NCI-H128 (cell line): ENCODE data around the gene TRIP12.
"Not testable (repeated sequence)": the region's sequence is repeated elsewhere in the genome, so short reads cannot be mapped to it uniquely, and the experiment has no call there.

Experiments used
- DNase-seq: peaks from one replicate; lab custom pipeline; 2025; ENCODE audit not compliant: unreplicated experiment; lab: John Stamatoyannopoulos, UW

The TRIP12 gene

GRCh38 chr2:229879191-229879950 lies 42.4 kb downstream of the TRIP12 start:
- DNase-seq, result no peak

- no peak for DNase-seq
Observed at GRCh38 chr2:229875549-229875948, 46.3 kb downstream of the TRIP12 start.

GRCh38 chr2:229874647-229875046 lies 47.2 kb downstream of the TRIP12 start:
- no peak for DNase-seq

- no peak for DNase-seq
Observed at GRCh38 chr2:229873123-229873581, 48.7 kb downstream of the TRIP12 start.

- DNase-seq, result no peak
Observed at GRCh38 chr2:229870903-229871656, 50.7 kb downstream of the TRIP12 start.

DNA sequence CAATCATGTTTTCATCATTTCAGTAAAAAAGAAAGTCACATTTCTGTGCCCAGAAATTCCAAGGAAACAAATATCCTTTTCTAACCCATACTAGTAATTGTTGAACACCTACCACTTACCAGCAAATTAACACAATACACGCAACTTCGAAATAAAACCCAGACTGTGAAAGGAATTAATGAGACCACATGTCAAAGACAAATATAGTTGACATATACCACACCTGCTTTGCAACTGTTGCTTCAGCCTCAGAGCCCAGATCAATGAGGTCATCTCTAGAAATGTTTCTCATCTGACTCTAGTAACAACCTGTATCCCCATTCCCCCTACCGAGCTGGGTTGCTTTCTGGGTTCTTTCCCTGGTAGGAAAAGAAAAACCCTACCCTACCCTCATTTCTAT lies 52.6 kb downstream of the TRIP12 start:
- no peak for DNase-seq

GRCh38 chr2:229868794-229869193 lies 53.0 kb downstream of the TRIP12 start:
- no peak for DNase-seq

- DNase-seq, result no peak
Observed at GRCh38 chr2:229865033-229865432, 56.8 kb downstream of the TRIP12 start.

- DNase-seq, result no peak
Observed at GRCh38 chr2:229861431-229861830, 60.4 kb downstream of the TRIP12 start.

GRCh38 chr2:229860334-229860733 lies 61.5 kb downstream of the TRIP12 start:
- DNase-seq, result no peak

- no peak for DNase-seq
Observed at GRCh38 chr2:229858351-229858750, 63.5 kb downstream of the TRIP12 start.

GRCh38 chr2:229857634-229858033 lies 64.2 kb downstream of the TRIP12 start:
- DNase-seq, result no peak

DNA sequence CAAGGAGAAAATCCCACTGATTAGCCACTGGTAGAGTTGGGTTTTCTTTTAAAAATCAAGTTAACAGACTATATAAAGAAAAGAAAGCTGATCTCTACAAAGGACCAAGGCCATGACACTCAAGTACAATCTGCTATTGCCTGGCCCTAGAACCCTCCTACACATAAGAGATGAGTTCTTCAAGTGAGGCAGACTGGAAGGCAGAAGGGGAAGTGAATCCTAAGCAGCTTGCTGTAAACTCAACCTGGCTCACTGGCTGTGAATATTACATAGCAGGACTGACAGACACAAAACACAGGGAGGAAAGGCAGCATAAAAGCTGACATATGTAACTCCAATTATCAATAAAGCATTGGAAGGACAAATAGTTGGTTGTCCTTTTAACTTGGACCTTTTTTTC lies 65.4 kb downstream of the TRIP12 start:
- no peak for DNase-seq

DNA sequence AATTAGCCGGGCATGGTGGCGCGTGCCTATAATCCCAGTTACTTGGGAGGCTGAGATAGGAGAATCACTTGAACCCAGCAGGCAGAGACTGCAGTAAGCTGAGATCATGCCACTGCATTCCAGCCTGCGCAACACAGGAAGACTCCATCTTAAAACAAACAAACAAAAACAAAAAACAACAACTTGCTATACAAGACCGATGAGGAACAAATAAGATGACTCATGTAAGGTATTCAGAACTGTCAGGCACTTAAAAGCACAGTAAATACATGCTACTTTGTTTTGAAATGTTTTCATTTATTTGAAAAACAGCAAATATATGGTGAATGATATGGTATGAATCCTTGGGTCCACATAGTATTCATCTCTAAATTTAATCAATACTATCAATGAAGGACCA lies 66.7 kb downstream of the TRIP12 start:
- no peak for DNase-seq

DNA sequence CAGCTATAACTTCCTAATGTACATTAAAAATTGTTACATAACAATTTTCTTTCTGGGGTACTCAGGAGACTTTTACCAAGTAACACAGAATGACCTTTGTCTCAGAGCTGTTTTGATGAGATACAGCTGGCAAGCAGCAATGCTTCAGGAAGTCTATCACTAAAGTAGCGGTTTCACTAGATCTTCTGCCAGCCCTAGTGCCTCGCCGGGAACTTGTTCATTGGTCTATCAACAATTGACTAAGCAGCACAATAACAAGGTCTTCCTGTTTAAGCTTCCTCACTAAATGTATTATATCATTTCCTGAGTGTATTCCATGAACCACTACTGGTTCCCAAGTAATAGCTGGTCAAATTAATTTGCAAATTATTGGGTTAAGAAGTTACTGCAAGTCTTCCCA lies 69.2 kb downstream of the TRIP12 start:
- no peak for DNase-seq

DNA sequence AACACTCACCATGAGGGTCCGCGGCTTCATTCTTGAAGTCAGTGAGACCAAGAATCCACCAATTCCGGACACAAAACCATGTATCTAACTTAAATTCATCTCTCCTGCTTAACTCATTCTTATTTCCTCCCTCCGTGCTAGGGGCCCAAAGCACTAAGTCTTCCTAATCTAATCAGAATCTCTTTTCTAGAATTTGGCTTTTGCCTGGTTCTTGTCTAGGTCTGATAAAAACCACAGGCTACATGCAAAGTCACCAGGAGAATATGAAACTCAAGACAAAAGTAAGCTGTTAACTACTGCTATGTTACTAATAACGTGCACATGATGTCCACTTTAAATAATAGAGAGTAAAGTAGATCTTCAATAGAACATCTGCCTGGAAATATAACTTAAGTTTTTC lies 69.9 kb downstream of the TRIP12 start:
- no peak for DNase-seq

- DNase-seq, result not testable (repeated sequence)
Observed at GRCh38 chr2:229850355-229851275, 71.2 kb downstream of the TRIP12 start.

DNA sequence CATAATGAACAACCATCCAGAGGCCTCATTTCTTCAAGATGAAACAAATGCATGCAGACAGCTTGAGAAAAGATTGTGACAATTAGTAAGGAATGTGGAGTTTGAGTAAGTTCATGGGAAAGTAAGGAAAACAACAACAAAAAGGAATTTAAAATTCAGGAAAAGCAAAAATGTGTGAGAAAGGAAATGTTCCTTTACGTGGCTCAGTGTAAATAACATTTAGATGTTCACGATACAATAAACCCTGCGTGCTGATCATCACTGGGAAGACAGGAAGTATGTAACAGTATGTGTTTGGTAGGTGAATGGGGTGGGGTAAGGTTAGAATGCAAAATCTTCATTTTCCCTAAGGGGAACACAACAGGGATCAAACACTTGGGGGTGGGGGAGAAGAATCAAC lies 72.7 kb downstream of the TRIP12 start:
- DNase-seq, result no peak

DNA sequence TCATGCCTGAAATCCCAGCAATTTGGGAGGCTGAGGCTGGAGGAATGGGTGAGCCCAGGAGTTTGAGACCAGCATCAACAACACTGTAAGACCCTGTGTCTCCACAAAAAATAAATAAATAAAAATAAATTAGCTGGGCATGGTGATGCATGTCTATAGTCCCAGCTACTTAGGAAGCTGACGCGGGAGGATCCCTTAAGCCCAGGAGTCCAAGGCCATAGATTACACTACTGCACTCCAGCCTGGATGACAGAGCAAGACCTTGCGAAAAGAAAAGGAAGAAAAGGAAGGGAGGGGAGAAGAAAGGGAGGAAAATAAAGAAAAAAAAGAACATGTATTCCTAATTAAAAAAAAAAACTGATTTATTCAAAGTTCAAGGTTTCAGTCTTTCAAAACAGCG lies 78.2 kb downstream of the TRIP12 start:
- DNase-seq, result no peak

- no peak for DNase-seq
Observed at GRCh38 chr2:229838729-229839128, 83.1 kb downstream of the TRIP12 start.

GRCh38 chr2:229836847-229837246 lies 85.0 kb downstream of the TRIP12 start:
- DNase-seq, result no peak
